SH-SY5Y (cell line): ENCODE data around the gene NOC2L.

Source experiments
- GATA2 ChIP-seq: IDR thresholded peaks from 2 replicates; pipeline ENCODE4 v1.6.1; 2011; ENCODE audit warnings: mild to moderate bottlenecking, low read depth, low read length
- GATA3 ChIP-seq: IDR thresholded peaks from 2 replicates; pipeline ENCODE4 v1.6.1; 2011; ENCODE audit warnings: low read depth, mild to moderate bottlenecking, low read length, moderate library complexity

GRCh38 chr1:914131-914890 is 44.7 kb downstream of the NOC2L start:
- TF ChIP-seq GATA2 (no peak), GATA3 (no peak)
